Dermis microvascular lymphatic vessel endothelial cell (primary cell): Measurements from ENCODE around the gene SLC39A2. TPM values are rescaled to one million over a fixed set of nuclear protein-coding genes. Genes with fewer than 3 reads are reported as not detected.
"Not testable (repeated sequence)": the region's sequence is repeated elsewhere in the genome, so short reads cannot be mapped to it uniquely, and the experiment has no call there.

ENCODE experiments used
- DNase-seq, 2 donors: peaks; one replicate each; pipeline versions ENCODE4 v3.0.0 to v3.0.0-alpha.2; 2010; ENCODE audit warnings: low read depth in 2 of 2
- total RNA-seq: library from RNA; depleted of rRNA; stranded (reverse); fragments of >200 nt; gene quantifications from 2 replicates; pipeline ENCODE4 v1.2.1, GENCODE V29; 2014

Gene SLC39A2
- total RNA-seq, 1 donor from 2014 or later: not detected

- DNase-seq: no peak
These were observed 26.5 kb downstream of the SLC39A2 start for GRCh38 chr14:21025371-21026273.

DNA sequence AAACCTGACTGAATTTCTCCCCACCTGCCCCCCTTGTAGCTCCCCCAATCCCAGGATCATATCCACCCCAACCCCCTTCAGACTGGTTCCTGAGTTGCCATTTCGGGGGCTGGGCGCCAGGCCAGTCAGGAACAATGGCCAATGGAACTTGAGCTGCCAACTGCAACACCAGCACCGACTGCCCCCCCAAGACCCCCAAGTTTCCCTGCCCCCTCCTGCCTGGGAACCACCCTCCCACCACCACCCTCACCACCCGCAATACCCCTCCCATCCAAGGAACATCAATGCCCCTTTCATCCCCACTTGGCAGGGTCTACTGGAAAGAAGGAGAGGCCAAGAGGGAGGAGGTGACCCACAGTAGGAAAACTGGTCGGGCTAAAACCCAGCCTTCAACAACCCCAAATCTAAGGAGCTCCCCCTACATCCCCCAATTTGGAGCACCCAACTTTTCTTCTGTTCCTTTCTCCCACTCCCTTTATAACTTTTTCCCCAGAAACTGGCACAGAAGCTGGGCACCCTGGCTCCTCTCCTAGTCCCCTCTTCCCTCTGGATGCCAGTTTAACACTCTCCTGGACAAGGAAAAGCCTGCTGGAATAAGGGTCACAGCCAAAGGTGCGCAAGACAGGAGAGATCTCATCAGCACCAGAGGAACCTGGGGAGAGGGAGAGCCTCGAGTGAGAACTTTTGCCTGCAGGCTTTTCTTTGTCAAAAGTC is 27.3 kb downstream of the SLC39A2 start:
- no peak for DNase-seq

- DNase-seq: no peak
These were observed 27.9 kb downstream of the SLC39A2 start for GRCh38 chr14:21026988-21027315.

DNA sequence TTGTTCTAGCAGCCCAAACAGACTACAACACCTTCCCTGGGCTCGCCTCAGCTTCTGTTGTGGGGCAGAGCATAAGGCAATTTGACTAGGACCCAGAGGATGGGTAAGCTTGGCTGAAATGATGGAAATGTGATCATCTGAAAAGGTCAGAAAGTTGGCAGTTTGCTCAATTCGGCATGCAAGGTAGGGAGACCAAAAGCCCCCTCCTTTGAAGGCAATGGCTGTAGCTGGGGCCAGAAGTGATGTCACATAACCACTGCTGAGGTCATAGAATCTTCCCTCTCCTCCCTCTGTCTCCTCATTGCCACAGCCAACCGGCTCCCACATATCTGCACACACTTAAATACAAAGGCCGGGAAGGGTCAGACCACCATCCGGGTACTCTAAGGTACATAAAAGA is 30.8 kb downstream of the SLC39A2 start, which contains the start of gene TPPP2:
Gene TPPP2, plus strand, starts transcription at position 301 of the 400 bp plus-strand sequence. CDS start 365 bp downstream, outside the sequence.
- no peak for DNase-seq

GRCh38 chr14:21030531-21030930 is 31.4 kb downstream of the SLC39A2 start:
- DNase-seq: no peak

DNA sequence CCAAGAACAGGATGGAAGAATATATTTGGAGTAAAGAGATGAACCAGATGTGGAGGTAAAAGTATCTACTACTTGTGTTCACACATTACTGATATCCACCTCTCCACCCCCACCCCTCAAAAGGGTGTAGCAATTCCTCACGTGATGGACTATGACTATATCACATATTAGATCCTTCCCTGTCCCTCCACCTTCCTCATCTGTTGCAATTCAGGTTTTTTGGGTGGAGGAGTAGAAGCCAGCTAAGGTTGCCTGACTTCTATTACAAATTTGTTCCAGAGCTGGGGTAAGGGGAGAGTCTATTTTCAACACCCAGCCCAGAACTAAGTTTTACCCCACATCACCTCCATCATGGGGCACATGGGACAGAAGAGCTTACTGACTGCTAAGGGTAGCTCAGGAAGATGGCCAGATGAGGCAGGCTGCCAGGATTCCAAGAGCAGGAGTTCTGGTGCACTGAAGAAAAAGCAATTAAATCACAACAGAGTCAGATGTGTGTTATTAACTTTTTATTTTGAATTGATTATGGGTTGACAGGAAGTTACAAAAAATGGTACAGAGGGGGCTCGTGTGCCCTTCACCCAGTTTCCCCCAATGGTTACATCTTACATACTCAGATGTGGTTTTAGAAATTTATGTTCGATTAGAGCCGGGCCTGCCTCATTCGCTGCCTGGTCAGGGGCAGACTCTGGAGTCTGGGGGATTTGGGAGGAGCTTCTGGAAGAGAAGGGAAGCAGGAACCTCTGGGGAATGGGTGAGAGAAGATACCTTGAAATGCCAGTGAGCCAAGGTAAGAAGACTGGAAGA is 33.4 kb downstream of the SLC39A2 start:
- no peak for DNase-seq

DNA sequence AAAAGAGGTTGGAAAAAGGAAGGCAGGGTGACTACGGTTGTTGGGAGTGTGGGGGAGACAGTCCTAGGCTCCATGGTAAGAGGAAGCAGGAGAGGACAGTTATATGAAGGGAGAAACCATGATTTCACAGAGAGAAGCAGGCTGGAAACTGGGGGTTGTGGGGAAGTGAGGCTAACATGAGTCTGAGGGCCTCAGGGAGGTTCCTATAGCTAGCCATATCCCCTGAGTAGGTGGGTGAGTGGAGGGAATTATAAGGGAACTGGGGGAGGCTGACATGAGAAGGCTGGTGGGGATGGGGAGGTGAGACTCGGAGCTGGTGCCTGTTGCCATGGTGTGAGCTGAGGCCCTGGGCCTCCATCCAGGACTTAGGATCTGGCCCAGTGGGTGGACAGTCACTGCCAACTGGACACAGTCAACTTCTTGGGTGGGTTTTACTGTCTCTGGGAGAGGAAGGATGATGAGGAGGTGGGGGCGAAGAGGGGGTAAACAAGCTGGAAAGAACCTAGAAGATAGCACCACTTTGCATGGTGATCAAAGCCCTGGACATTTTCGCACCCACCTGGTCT is 34.1 kb downstream of the SLC39A2 start:
- no peak for DNase-seq

- no peak for DNase-seq
These were observed 35.6 kb downstream of the SLC39A2 start, which contains the start of gene RNASE13 for GRCh38 chr14:21034707-21035106. TSS of gene RNASE13 (minus strand) at chr14:21034807. CDS start at chr14:21034288, 519 bp downstream.

DNA sequence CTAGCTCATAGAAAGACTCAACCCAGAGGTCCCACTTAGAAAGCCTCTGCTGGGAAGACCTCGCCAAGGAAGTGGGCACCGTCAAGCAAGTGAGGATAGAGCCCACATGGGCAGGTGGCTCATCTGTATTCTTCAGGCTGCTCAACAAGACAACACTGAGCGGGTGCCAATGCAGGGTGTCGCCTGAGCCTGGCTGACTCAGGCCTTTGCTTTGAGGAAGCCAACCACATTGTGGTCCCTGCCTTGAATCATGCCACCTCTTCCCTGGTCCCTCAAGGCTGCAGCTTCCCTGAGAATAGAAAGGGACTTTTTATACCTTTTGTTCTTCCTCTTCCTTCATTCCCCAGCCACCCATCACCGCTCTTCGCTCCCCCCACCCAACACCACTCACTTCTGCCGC is 37.7 kb downstream of the SLC39A2 start:
- no peak for DNase-seq

- DNase-seq: no peak
These were observed 38.1 kb downstream of the SLC39A2 start for GRCh38 chr14:21037156-21037555.

DNA sequence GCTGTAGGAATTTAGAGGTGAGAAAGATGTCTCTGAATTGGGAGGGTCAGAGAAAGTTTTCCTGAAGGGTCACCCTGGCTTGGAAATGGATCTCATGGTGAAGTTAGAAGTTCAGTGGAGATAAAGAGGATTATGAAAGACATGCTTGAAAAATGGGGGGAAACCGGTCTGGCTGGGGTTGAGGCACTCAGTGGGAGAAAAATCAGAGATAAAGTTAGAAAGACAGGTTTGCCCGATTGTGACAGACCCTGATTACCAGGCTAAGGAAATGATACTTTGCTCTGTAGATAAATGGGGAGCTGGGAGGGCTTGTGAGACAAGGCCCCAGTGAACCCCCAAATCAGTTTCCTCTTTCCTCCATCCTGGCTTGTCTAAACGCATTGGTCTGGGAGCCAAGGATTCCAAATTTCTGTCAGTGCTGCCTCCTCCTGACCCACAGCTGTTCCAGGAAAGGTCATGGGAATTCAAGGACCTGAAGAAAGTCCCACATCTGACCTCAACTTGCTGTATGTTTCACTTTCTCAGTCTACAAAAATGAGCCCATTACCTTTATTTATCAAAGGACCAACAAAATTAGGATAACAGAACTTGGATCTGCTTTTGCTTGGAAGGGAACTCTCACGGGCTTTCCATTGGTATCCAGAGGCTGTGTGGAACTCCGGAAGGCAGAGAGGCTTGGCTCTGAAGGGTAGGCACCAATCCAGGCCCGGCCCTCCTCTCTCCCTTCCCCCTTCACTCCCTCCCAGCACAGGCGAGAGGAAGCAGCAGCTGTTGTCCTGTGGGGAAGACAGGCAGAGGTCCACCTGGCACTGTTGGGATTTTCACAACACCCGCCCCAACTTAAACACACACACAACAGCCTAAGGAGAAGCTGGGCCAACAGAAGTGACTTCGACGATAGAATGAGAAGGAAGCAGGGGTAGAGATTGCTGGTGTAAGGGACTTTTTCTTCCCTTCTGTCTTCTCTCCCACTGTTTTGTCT is 39.6 kb downstream of the SLC39A2 start:
- peak; percentile 26 to 36 for DNase-seq

DNA sequence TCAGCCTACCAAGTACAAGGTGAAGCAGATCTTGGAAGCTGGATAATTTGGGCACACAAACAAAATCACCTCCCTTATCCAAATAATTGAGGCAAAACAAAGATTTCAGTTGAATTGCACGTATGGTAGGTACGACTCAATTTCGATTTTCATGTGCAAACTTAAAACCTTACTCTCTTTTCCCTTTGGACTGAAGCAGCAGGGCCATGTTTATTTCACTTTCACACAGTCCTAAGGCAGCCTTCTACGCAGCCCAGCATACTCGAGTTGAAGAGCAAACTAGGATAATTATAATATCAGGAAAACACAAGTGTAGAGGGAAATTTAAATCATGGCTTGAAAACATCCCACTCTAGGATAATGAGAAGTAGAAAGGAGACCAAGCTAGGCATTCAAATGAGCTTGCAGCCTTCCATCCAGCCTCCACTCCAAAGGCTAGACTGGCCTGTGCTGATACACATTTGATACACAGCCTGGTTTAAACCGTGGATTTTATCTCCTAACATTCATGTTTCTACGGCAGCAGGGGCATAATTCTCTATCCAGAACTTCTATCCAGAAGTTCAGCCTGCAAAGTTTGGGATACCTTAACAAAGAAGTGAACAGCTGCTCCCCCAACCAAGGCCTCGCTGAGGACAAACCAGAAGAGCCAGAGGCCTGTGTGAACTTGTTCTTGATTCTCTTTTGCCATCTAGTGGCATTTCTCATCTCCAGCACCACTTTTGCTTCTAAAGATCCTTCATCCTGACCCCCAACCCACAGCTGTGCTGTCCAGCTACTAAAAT is 40.7 kb downstream of the SLC39A2 start:
- peak; percentile 52 to 61 for DNase-seq

DNA sequence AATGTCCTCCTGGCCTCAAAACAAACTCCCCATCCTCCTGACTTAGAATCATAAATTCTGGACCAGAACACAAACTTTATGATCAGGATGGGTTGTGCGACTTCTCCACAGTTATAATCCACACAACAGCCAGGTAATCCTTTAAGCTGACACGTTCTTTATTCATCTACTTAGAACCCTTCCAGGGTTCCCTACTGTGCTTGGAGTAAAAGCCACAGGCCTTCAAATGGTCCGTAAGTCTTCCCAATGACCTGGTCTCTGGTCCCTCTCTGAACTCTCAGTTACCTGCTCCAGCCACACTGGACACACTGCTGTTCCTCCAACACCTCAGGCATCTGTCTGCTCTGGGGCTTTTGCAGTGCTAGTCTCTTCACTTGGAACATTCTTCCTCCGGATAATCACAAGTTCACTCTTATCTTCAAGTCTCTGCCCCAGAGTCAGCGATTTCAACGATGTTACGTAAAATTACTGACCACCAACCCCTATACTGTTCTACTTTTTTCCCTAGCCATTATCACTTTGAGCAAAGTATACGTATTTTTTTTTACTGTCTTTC is 41.4 kb downstream of the SLC39A2 start:
- no peak for DNase-seq

GRCh38 chr14:21040941-21041340 is 41.8 kb downstream of the SLC39A2 start:
- DNase-seq: not testable (repeated sequence)

DNA sequence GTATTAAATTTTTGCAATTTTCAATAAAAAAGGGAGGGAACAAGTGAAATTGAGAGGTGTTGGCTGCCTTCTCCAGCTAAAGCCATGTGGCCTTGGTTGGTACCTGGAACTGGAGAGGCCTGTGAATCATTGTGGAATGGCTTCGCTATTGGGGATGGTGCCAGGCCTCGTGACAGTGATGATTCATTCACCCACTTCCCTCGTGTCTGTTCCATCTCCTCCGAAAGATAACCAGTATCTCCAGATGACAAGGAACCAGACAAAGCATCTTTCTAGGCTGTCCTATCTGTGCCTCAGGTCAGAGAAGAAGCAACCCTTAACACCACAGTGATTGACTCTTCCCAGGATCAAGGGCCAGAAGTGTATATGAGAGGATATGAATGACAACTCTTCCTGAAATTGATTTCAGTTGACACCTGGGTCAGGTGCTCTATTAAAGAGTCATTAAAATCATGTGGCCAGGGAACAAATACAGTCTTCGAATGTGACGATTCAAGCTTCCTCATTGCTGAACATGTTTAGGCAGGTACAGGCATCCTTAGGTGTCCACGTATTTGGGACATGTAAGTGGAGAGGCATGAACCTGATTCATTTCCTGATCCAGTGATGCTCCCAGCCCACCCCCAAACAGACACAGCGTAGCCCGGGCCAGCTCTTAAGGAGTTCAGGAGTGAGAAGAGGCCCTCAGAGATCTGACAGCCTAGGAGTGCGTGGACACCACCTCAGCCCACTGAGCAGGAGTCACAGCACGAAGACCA is 42.8 kb downstream of the SLC39A2 start, which contains the start of gene RNASE7:
Gene RNASE7, plus strand, starts transcription at position 687 of the 758 bp plus-strand sequence. CDS start 631 bp downstream, outside the sequence.
- DNase-seq: peak in 1 of 2 donors; percentile 18

DNA sequence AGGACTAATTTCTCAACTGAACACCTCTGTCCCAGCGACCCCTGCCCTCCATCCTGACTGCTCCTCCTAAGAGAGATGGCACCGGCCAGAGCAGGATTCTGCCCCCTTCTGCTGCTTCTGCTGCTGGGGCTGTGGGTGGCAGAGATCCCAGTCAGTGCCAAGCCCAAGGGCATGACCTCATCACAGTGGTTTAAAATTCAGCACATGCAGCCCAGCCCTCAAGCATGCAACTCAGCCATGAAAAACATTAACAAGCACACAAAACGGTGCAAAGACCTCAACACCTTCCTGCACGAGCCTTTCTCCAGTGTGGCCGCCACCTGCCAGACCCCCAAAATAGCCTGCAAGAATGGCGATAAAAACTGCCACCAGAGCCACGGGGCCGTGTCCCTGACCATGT is 43.8 kb downstream of the SLC39A2 start:
- no peak for DNase-seq

DNA sequence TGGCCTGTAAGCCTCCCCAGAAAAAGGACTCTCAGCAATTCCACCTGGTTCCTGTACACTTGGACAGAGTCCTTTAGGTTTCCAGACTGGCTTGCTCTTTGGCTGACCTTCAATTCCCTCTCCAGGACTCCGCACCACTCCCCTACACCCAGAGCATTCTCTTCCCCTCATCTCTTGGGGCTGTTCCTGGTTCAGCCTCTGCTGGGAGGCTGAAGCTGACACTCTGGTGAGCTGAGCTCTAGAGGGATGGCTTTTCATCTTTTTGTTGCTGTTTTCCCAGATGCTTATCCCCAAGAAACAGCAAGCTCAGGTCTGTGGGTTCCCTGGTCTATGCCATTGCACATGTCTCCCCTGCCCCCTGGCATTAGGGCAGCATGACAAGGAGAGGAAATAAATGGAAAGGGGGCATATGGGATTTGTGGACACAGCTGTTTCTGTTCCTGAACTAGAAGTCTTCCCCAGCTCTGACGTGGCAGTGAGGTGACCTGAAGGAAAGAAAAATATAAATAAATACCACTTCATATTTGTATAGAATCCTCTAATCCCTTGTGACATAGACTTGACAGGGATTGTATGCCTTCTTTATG is 44.4 kb downstream of the SLC39A2 start:
- DNase-seq: no peak
